IPS DF 6.9 (cell line): Measurements from ENCODE around the gene PRX.

Source experiments
- DNase-seq: peaks from one replicate; pipeline ENCODE4 v3.0.0-alpha.2; 2013; ENCODE audit warnings: low read depth, low spot score
- H3K27ac ChIP-seq: one replicate; pipeline ENCODE4 v1.5.1; 2013; ENCODE audit warnings: low read length, control low read depth
- H3K27me3 ChIP-seq: 2 replicates; pipeline ENCODE4 v1.6.1; 2013; ENCODE audit warnings: mild to moderate bottlenecking, low read length; ENCODE audit not compliant: control insufficient read depth, insufficient read depth
- H3K36me3 ChIP-seq: 2 replicates; pipeline ENCODE4 v1.6.1; 2013; ENCODE audit warnings: low read length; ENCODE audit not compliant: control insufficient read depth, insufficient read depth
- H3K4me1 ChIP-seq: 2 replicates; pipeline ENCODE4 v1.6.1; 2013; ENCODE audit warnings: low read length; ENCODE audit not compliant: control insufficient read depth, insufficient read depth
- H3K4me3 ChIP-seq: 2 replicates; pipeline ENCODE4 v1.5.1; 2013; ENCODE audit warnings: mild to moderate bottlenecking, low read length
- H3K9me3 ChIP-seq: 2 replicates; pipeline ENCODE4 v1.6.1; 2013; ENCODE audit warnings: low read length, inconsistent platforms; ENCODE audit not compliant: control insufficient read depth, insufficient read depth
- WGBS: extraction: QIAGEN DNeasy Blood & Tissue Kit; methylation state at CpG from one replicate; pipeline ENCODE4 v1.1.7; 2013; ENCODE audit warnings: mixed read lengths, missing lambda C conversion rate; ENCODE audit not compliant: insufficient read length, insufficient coverage; 5-methylcytosine and 5-hydroxymethylcytosine counted together

The PRX gene

GRCh38 chr19:40422748-40423566 is 9.8 kb upstream of the PRX start:
- no peaks in the 10 kb centered on the region for H3K27me3 ChIP-seq
- no peaks in the 10 kb centered on the region for H3K4me1 ChIP-seq
- no peaks in the 10 kb centered on the region for H3K9me3 ChIP-seq
- no peak overlapping the region for H3K27ac ChIP-seq
- no peak overlapping the region for H3K4me3 ChIP-seq
- H3K36me3 ChIP-seq: no peaks in the 10 kb centered on the region
- WGBS: no CpG with 5 or more reads among the region's 31 CpGs
- no peak for DNase-seq

GRCh38 chr19:40421993-40422747 is 9.0 kb upstream of the PRX start:
- Histone ChIP-seq H3K27ac (no peak overlapping the region), H3K9me3 (no peaks in the 10 kb centered on the region), H3K4me1 (peaks cover 2% of the 10 kb centered on the region; the same call in 1 of the 2 replicates), H3K36me3 (no peaks in the 10 kb centered on the region), H3K4me3 (no peak overlapping the region), H3K27me3 (no peaks in the 10 kb centered on the region)
- DNase-seq: no peak
- WGBS: no CpG with 5 or more reads among the region's 16 CpGs

GRCh38 chr19:40420766-40421765 is 7.9 kb upstream of the PRX start:
- H3K9me3 ChIP-seq: no peaks in the 10 kb centered on the region
- no CpG with 5 or more reads among the region's 56 CpGs for WGBS
- no peaks in the 10 kb centered on the region for H3K36me3 ChIP-seq
- no peak for DNase-seq
- H3K27ac ChIP-seq: no peak overlapping the region
- H3K4me3 ChIP-seq: peak overlapping the region; percentile 67; the same call in 1 of the 2 replicates
- peaks cover 3% of the 10 kb centered on the region; the same call in 1 of the 2 replicates for H3K4me1 ChIP-seq
- H3K27me3 ChIP-seq: no peaks in the 10 kb centered on the region

- no peaks in the 10 kb centered on the region for H3K9me3 ChIP-seq
- no peaks in the 10 kb centered on the region for H3K27me3 ChIP-seq
- H3K4me1 ChIP-seq: peaks cover 3% of the 10 kb centered on the region; the same call in 1 of the 2 replicates
- DNase-seq: no peak
- no CpG with 5 or more reads among the region's 14 CpGs for WGBS
- H3K4me3 ChIP-seq: no peak overlapping the region
- no peak overlapping the region for H3K27ac ChIP-seq
- H3K36me3 ChIP-seq: no peaks in the 10 kb centered on the region
Observed at GRCh38 chr19:40420451-40420765, 7.2 kb upstream of the PRX start.

- Histone ChIP-seq H3K4me3 (no peak overlapping the region), H3K4me1 (peaks cover 3% of the 10 kb centered on the region; the same call in 1 of the 2 replicates), H3K27ac (no peak overlapping the region), H3K36me3 (no peaks in the 10 kb centered on the region), H3K9me3 (no peaks in the 10 kb centered on the region), H3K27me3 (no peaks in the 10 kb centered on the region)
- DNase-seq: no peak
- no CpG with 5 or more reads among the region's 5 CpGs for WGBS
Observed at GRCh38 chr19:40419780-40420179, 6.6 kb upstream of the PRX start.

GRCh38 chr19:40419066-40419612 is 6.0 kb upstream of the PRX start:
- Histone ChIP-seq H3K4me3 (no peak overlapping the region), H3K27me3 (no peaks in the 10 kb centered on the region), H3K27ac (no peak overlapping the region), H3K9me3 (no peaks in the 10 kb centered on the region), H3K36me3 (no peaks in the 10 kb centered on the region), H3K4me1 (peaks cover 3% of the 10 kb centered on the region; the same call in 1 of the 2 replicates)
- WGBS: no CpG with 5 or more reads among the region's 5 CpGs
- DNase-seq: no peak

- Histone ChIP-seq H3K4me1 (peaks cover 3% of the 10 kb centered on the region; the same call in 1 of the 2 replicates), H3K4me3 (no peak overlapping the region), H3K36me3 (no peaks in the 10 kb centered on the region), H3K27me3 (no peaks in the 10 kb centered on the region), H3K9me3 (no peaks in the 10 kb centered on the region), H3K27ac (no peak overlapping the region)
- DNase-seq: no peak
- WGBS: no CpG with 5 or more reads among the region's 3 CpGs
Observed at GRCh38 chr19:40418040-40418439, 4.9 kb upstream of the PRX start.

- WGBS: no CpG with 5 or more reads among the region's 4 CpGs
- no peak for DNase-seq
- no peak overlapping the region for H3K4me3 ChIP-seq
- peaks cover 3% of the 10 kb centered on the region; the same call in 1 of the 2 replicates for H3K4me1 ChIP-seq
- no peaks in the 10 kb centered on the region for H3K36me3 ChIP-seq
- H3K9me3 ChIP-seq: no peaks in the 10 kb centered on the region
- no peak overlapping the region for H3K27ac ChIP-seq
- no peaks in the 10 kb centered on the region for H3K27me3 ChIP-seq
Observed at GRCh38 chr19:40417643-40417981, 4.4 kb upstream of the PRX start.

GRCh38 chr19:40416918-40417642 is 3.9 kb upstream of the PRX start:
- Histone ChIP-seq H3K27ac (no peak overlapping the region), H3K4me1 (peaks cover 3% of the 10 kb centered on the region; the same call in 1 of the 2 replicates), H3K27me3 (no peaks in the 10 kb centered on the region), H3K4me3 (no peak overlapping the region), H3K9me3 (no peaks in the 10 kb centered on the region), H3K36me3 (no peaks in the 10 kb centered on the region)
- no CpG with 5 or more reads among the region's 16 CpGs for WGBS
- no peak for DNase-seq
